Pancreas (tissue), 10 donors: ENCODE results near the gene SNRPB2. TPM values are rescaled to one million over a fixed set of nuclear protein-coding genes. Genes with fewer than 3 reads are reported as not detected.

ENCODE experiments used
- ATAC-seq, 4 donors: fragments of 200-7000 bp; cut with Tn5 transposase; one replicate each; pipeline versions ENCODE4 v1.8.0 to v1.9.1; 2020; ENCODE audit warnings: mild to moderate bottlenecking in 4 of 4, moderate library complexity in 4 of 4
- DNase-seq, 6 donors: peaks; one replicate each; pipeline ENCODE4 v3.0.0-alpha.2; 2020
- FAIRE-seq: peaks from 2 replicates; lab custom pipeline; 2012; peaks lifted over from hg19 to GRCh38; lab: Jason Lieb, UNC
- H3K27ac ChIP-seq, 4 donors: fragments of 200-600 bp; sonication (generic); 1 replicate in 3 of 4; 2 replicates in 1 of 4; pipeline versions ENCODE4 v1.5.0 to v1.8.0; 2020
- H3K27me3 ChIP-seq, 4 donors: fragments of 200-600 bp; one replicate each; pipeline ENCODE4 v1.8.0; 2021
- H3K36me3 ChIP-seq, 3 donors: fragments of 200-600 bp; sonication (generic) in 1 of 3; one replicate each; pipeline versions ENCODE4 v1.5.0 to v1.8.0; 2020 to 2021
- H3K4me1 ChIP-seq, 3 donors: fragments of 200-600 bp; one replicate each; pipeline ENCODE4 v1.8.0; 2021
- H3K4me3 ChIP-seq, 4 donors: fragments of 200-600 bp; sonication (generic) in 2 of 4; one replicate each; pipeline versions ENCODE4 v1.5.0 to v1.8.0; 2020 to 2021
- H3K9me3 ChIP-seq, 4 donors: fragments of 200-600 bp; one replicate each; pipeline ENCODE4 v1.8.0; 2021
- CTCF ChIP-seq, 4 donors: fragments of 200-600 bp; sonication (generic) in 3 of 4; IDR thresholded peaks; one replicate each; pipeline versions ENCODE4 v1.5.0 to v1.8.0; 2021; ENCODE audit warnings: antibody characterized with exemption in 4 of 4
- WGBS, 2 donors: extraction: QIAGEN DNeasy Blood & Tissue Kit; methylation state at CpG; one replicate each; pipeline ENCODE4 v1.1.7; 2013; 5-methylcytosine and 5-hydroxymethylcytosine counted together
- intact Hi-C, 3 donors: fragments of 100-400 bp; cut with DNase I; formaldehyde crosslinking; loops; one replicate each; pipeline versions ENCODE4 v1.11.1 to v1.14.2; 2022
- polyA plus RNA-seq, 2 donors: library from polyadenylated mRNA; stranded (reverse); fragments of 200-250 nt; gene quantifications; one replicate each; pipeline ENCODE4 v1.2.3, GENCODE V29; 2013
- total RNA-seq, 6 donors: library from RNA; stranded (reverse); fragmentation: NEBNext Ultra II Directional in 4 of 6; extraction: Animal tissue kit (Norgen Biotek cat#: 25700) in 4 of 6; gene quantifications; one replicate each; pipeline versions ENCODE4 v1.2.1 to v1.2.4, GENCODE V29; 2021 to 2023
- donor health status: healthy with polysubstance abuse.
- donor health status: DM: no; HTN: no; CAD: no; lungs with moderate emphysema.
- donor health status: DM: no; HTN: no; CAD: no.
- donor health status: control.
- donor health status: control.
- donor health status: Bipolar disorder and iron deficiency.
- donor health status: DM: yes; HTN: yes; CAD: no.
- donor health status: DM: no; HTN: no; CAD: no.
- donor health status: DM: no; HTN: no; CAD: no.
- donor health status: DM: yes; HTN: yes; CAD: no.

The SNRPB2 gene
- total RNA-seq (10 to 100 TPM in 4 of 6 donors, 1 to 10 TPM in 2; 8.2 to 17.5 (median 14.1) TPM), polyA plus RNA-seq (10 to 100 TPM; 15.3 to 26.9 TPM)

- Histone ChIP-seq H3K4me3 (peak within 1 kb of the TSS; percentile 37 to 95 (median 89)), H3K4me1 (peaks cover 7 to 8% (median 8%) of the 10 kb centered on the region in 3 donors), H3K27ac (peak within 1 kb of the TSS; percentile 25 to 69 (median 52)), H3K27me3 (peaks cover 0 to 25% (median 4%) of the 10 kb centered on the region in 4 donors), H3K36me3 (peaks cover 0 to 13% (median 6%) of the 10 kb centered on the region in 3 donors), H3K9me3 (no peaks in the 10 kb centered on the region)
- ATAC-seq = peak; percentile 100
- intact Hi-C loops = no loop called here
- DNase-seq = peak; percentile 89 to 97 (median 92)
- 3% methylated on average over 56 to 57 of the region's 57 CpGs for WGBS, 2 donors
- TF ChIP-seq CTCF (IDR thresholded peaks at IDR 0.05) = no peak
- FAIRE-seq = peak; percentile 37
These were observed at the start of gene SNRPB2 for GRCh38 chr20:16729565-16730460. TSS of gene SNRPB2 (plus strand) at chr20:16730026. CDS start at chr20:16731703, 1,677 bp downstream.

GRCh38 chr20:16684416-16684815, 45.4 kb upstream of the SNRPB2 start:
- WGBS, 2 donors = 87 to 93% methylated on average over 2 of the region's 2 CpGs
- TF ChIP-seq CTCF (IDR thresholded peaks at IDR 0.05) = no peak
- Histone ChIP-seq H3K9me3 (no peaks in the 10 kb centered on the region), H3K36me3 (no peaks in the 10 kb centered on the region), H3K27me3 (no peaks in the 10 kb centered on the region), H3K27ac (no peak overlapping the region), H3K4me1 (no peaks in the 10 kb centered on the region), H3K4me3 (no peak overlapping the region)
- FAIRE-seq (no peak), DNase-seq (no peak), ATAC-seq (no peak)
- intact Hi-C loops = no loop called here

- H3K4me1 ChIP-seq = no peaks in the 10 kb centered on the region
- DNase-seq = no peak
- no peaks in the 10 kb centered on the region for H3K9me3 ChIP-seq
- intact Hi-C loops = no loop called here
- ATAC-seq = no peak
- no peaks in the 10 kb centered on the region for H3K36me3 ChIP-seq
- no peaks in the 10 kb centered on the region for H3K27me3 ChIP-seq
- WGBS, 2 donors = 38 to 40% methylated on average over 3 of the region's 3 CpGs
- TF ChIP-seq CTCF (IDR thresholded peaks at IDR 0.05) = no peak
- H3K27ac ChIP-seq = no peak overlapping the region
- no peak for FAIRE-seq
- no peak overlapping the region for H3K4me3 ChIP-seq
These were observed 39.9 kb upstream of the SNRPB2 start for GRCh38 chr20:16689906-16690305.

- no peak for DNase-seq
- no peak overlapping the region for H3K27ac ChIP-seq
- H3K9me3 ChIP-seq = no peaks in the 10 kb centered on the region
- no peak for FAIRE-seq
- no peak for TF ChIP-seq CTCF (IDR thresholded peaks at IDR 0.05)
- WGBS, 2 donors = 63 to 67% methylated on average over 2 of the region's 2 CpGs
- H3K36me3 ChIP-seq = no peaks in the 10 kb centered on the region
- no peaks in the 10 kb centered on the region for H3K4me1 ChIP-seq
- intact Hi-C loops = no loop called here
- no peak for ATAC-seq
- no peak overlapping the region for H3K4me3 ChIP-seq
- no peaks in the 10 kb centered on the region for H3K27me3 ChIP-seq
These were observed 38.4 kb upstream of the SNRPB2 start for GRCh38 chr20:16691381-16691780.

GRCh38 chr20:16692009-16692408, 37.8 kb upstream of the SNRPB2 start:
- DNase-seq = no peak
- no peak for FAIRE-seq
- TF ChIP-seq CTCF (IDR thresholded peaks at IDR 0.05) = no peak
- intact Hi-C loops = no loop called here
- no peaks in the 10 kb centered on the region for H3K4me1 ChIP-seq
- 60 to 70% methylated on average over 2 of the region's 2 CpGs for WGBS, 2 donors
- H3K27ac ChIP-seq = no peak overlapping the region
- no peak for ATAC-seq
- H3K27me3 ChIP-seq = no peaks in the 10 kb centered on the region
- H3K36me3 ChIP-seq = no peaks in the 10 kb centered on the region
- no peaks in the 10 kb centered on the region for H3K9me3 ChIP-seq
- no peak overlapping the region for H3K4me3 ChIP-seq
